Liver (tissue), 9 donors: ENCODE results near the gene CYP4F3. TPM values are rescaled to one million over a fixed set of nuclear protein-coding genes. Genes with fewer than 3 reads are reported as not detected.

ENCODE experiments used
- DNase-seq: peaks from one replicate; pipeline ENCODE4 v3.0.0-alpha.2; 2017; ENCODE audit warnings: low spot score
- H3K27ac ChIP-seq, 2 donors: one replicate each; pipeline ENCODE4 v1.7.0; 2013; ENCODE audit warnings: inconsistent platforms in 2 of 2, low read length in 2 of 2, control low read depth in 1 of 2, low read depth in 1 of 2, mild to moderate bottlenecking in 1 of 2
- H3K27me3 ChIP-seq, 4 donors: one replicate each; pipeline versions ENCODE4 v1.6.1 to v1.7.0; 2013; ENCODE audit warnings: low read length in 3 of 4, inconsistent platforms in 1 of 4, mild to moderate bottlenecking in 1 of 4, moderate library complexity in 1 of 4; ENCODE audit not compliant: control insufficient read depth in 4 of 4, insufficient read depth in 4 of 4
- H3K36me3 ChIP-seq, 4 donors: one replicate each; pipeline versions ENCODE4 v1.6.1 to v1.7.0; 2013; ENCODE audit warnings: low read length in 3 of 4, mild to moderate bottlenecking in 3 of 4, low read depth in 1 of 4, moderate library complexity in 1 of 4; ENCODE audit not compliant: control insufficient read depth in 4 of 4, insufficient read depth in 3 of 4
- H3K4me1 ChIP-seq, 4 donors: one replicate each; pipeline versions ENCODE4 v1.6.1 to v1.7.0; 2013; ENCODE audit warnings: low read length in 3 of 4, mild to moderate bottlenecking in 3 of 4, moderate library complexity in 1 of 4; ENCODE audit not compliant: control insufficient read depth in 4 of 4, insufficient read depth in 4 of 4
- H3K4me3 ChIP-seq, 3 donors: one replicate each; pipeline versions ENCODE4 v1.6.1 to v1.7.0; 2013; ENCODE audit warnings: low read length in 3 of 3, control low read depth in 1 of 3, low read depth in 1 of 3, mild to moderate bottlenecking in 1 of 3
- H3K9ac ChIP-seq, 2 donors: one replicate each; pipeline ENCODE4 v1.7.0; 2013; ENCODE audit warnings: low read length in 2 of 2, mild to moderate bottlenecking in 2 of 2, moderate library complexity in 2 of 2, control low read depth in 1 of 2, low read depth in 1 of 2
- H3K9me3 ChIP-seq, 4 donors: one replicate each; pipeline versions ENCODE4 v1.6.1 to v1.7.0; 2013; ENCODE audit warnings: low read length in 3 of 4; ENCODE audit not compliant: control insufficient read depth in 4 of 4
- EGR1 ChIP-seq, 2 donors: IDR thresholded peaks; 2 replicates each; pipeline ENCODE4 v1.6.1; 2016 to 2018; ENCODE audit warnings: antibody characterized with exemption in 2 of 2, low read depth in 2 of 2
- GABPA ChIP-seq, 2 donors: IDR thresholded peaks in 1 of 2; conservative IDR thresholded peaks in 1 of 2; 2 replicates each; pipeline ENCODE4 v1.6.1; 2016; ENCODE audit warnings: antibody characterized with exemption in 2 of 2, mild to moderate bottlenecking in 1 of 2, moderate library complexity in 1 of 2
- HNF4A ChIP-seq, 2 donors: conservative IDR thresholded peaks; 2 replicates each; pipeline ENCODE4 v1.6.1; 2016; ENCODE audit warnings: antibody characterized with exemption in 2 of 2, mild to moderate bottlenecking in 2 of 2
- JUND ChIP-seq, 2 donors: IDR thresholded peaks; 2 replicates each; pipeline ENCODE4 v1.6.1; 2016; ENCODE audit warnings: antibody characterized with exemption in 2 of 2
- NR2F2 ChIP-seq: IDR thresholded peaks from 2 replicates; pipeline ENCODE4 v1.6.1; 2016; ENCODE audit warnings: antibody characterized with exemption
- RXRA ChIP-seq, 2 donors: IDR thresholded peaks; 2 replicates each; pipeline ENCODE4 v1.6.1; 2017 to 2018; ENCODE audit warnings: antibody characterized with exemption in 2 of 2, mild to moderate bottlenecking in 1 of 2
- TAF1 ChIP-seq: conservative IDR thresholded peaks from 2 replicates; pipeline ENCODE4 v1.6.1; 2016; ENCODE audit warnings: antibody characterized with exemption, mild to moderate bottlenecking
- WGBS: extraction: QIAGEN DNeasy Blood & Tissue Kit; methylation state at CpG from one replicate; pipeline ENCODE4 v1.1.7; 2013; 5-methylcytosine and 5-hydroxymethylcytosine counted together
- polyA plus RNA-seq, 2 donors: library from polyadenylated mRNA; stranded (reverse) in 1 of 2; unstranded in 1 of 2; fragments of 200-250 nt in 1 of 2; fragments of >200 nt in 1 of 2; fragmentation: Nextera tagmentation in 1 of 2; extraction: Ambion mirVana in 1 of 2; gene quantifications; one replicate each; pipeline versions ENCODE4 v1.2.1 to v1.2.3, GENCODE V29; 2013 to 2015
- total RNA-seq, 2 donors: library from RNA; depleted of rRNA; stranded (reverse); fragments of >200 nt; gene quantifications; one replicate each; pipeline ENCODE4 v1.2.3, GENCODE V29; 2014
- TF ChIP-seq, protein P1 (sequence below): IDR thresholded peaks from 2 replicates; pipeline ENCODE4 v1.6.1; 2016; ENCODE audit warnings: antibody characterized with exemption
- TF ChIP-seq, protein P2 (sequence below): fragments of 150-350 bp; IDR thresholded peaks from 2 replicates; pipeline ENCODE4 v1.5.1; 2017; ENCODE audit warnings: improper control_type of control experiment, low read depth, low read length; ENCODE audit not compliant: missing input control
- TF ChIP-seq, protein P3 (sequence below): IDR thresholded peaks from 2 replicates; pipeline ENCODE4 v1.6.1; 2016; ENCODE audit warnings: antibody characterized with exemption, mild to moderate bottlenecking
- donor health status: healthy.
- donor health status: healthy.
- donor health status: healthy.
- donor health status: healthy.
- donor health status: healthy.

CYP4F3 gene
- total and polyA plus RNA-seq, 4 donors, result 58.4 to 168 (median 128) TPM

DNA sequence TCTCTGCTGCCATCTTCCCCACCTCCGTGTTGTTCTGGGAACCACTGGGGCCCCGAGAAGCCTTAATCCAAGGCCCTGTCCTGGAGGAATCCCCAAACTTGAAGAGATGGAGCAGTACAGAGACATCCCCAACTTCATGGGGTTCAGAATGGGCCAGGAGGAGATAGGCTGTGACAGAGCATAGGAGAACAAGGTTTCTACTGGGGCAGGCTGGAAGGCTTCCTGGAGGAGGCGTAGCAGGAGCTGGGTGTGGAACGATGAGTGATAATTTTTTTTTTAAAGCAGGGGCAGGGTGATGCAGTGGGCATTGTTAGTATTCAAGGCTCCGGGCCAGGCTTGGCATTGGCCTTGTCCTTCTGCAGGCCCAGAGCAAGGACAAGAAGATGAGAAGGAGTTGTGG lies 22.4 kb upstream of the CYP4F3 start:
- Histone ChIP-seq H3K27ac (no peak overlapping the region), H3K27me3 (no peaks in the 10 kb centered on the region), H3K9ac (no peak overlapping the region), H3K4me3 (no peak overlapping the region), H3K36me3 (no peaks in the 10 kb centered on the region), H3K4me1 (no peaks in the 10 kb centered on the region), H3K9me3 (no peaks in the 10 kb centered on the region)
- TF ChIP-seq RXRA (IDR thresholded peaks at IDR 0.05), result no peak
- TF ChIP-seq JUND (IDR thresholded peaks at IDR 0.05), result no peak
- TF ChIP-seq, protein P1, sequence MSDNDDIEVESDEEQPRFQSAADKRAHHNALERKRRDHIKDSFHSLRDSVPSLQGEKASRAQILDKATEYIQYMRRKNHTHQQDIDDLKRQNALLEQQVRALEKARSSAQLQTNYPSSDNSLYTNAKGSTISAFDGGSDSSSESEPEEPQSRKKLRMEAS, result no peak
- TF ChIP-seq EGR1 (IDR thresholded peaks at IDR 0.05; ENCODE audit: low read depth in 2 of 2), result no peak
- no peak for TF ChIP-seq TAF1
- DNase-seq, result no peak
- 79% methylated on average over 5 of the region's 5 CpGs for WGBS

DNA sequence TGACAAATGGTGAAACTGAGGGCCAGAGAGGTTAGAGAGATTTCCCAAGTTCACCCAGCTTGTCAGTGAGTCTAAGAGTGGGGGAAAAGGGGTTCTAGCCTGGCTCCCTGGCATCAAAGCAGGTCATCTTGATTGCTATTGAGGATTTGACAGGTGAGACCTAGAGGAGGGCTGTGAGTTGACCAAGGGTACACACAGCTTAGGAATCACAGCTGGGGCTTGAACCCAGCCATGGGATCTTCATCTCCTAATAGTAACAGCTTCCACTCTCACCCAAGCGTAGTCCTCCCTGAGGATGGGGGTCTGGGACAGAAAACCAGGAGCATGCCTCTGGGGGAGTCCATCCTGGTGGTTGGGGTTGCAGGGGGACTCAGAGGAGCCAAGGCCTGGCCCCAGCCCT lies 18.9 kb upstream of the CYP4F3 start:
- DNase-seq, result no peak
- WGBS, result 63% methylated on average over 1 of the region's 1 CpG

DNA sequence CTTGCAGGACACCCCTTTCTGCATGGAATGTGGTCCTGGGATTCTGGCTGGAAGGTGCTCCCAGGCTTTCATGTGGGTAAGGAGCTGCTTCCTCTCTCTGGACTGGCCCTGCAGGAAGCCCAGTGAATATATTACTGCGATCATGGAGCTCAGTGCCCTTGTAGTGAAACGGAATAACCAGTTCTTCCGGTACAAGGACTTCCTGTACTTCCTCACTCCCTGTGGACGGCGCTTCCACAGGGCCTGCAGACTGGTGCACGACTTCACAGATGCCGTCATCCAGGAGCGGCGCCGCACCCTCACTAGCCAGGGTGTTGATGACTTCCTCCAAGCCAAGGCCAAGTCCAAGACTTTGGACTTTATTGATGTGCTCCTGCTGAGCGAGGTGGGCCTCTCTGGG lies 17.7 kb upstream of the CYP4F3 start:
- H3K4me3 ChIP-seq, result no peak overlapping the region
- no peaks in the 10 kb centered on the region for H3K27me3 ChIP-seq
- no peak for DNase-seq
- H3K9me3 ChIP-seq, result no peaks in the 10 kb centered on the region
- H3K9ac ChIP-seq, result no peak overlapping the region
- no peaks in the 10 kb centered on the region for H3K4me1 ChIP-seq
- no peak overlapping the region for H3K27ac ChIP-seq
- WGBS, result 59% methylated on average over 11 of the region's 11 CpGs
- TF ChIP-seq GABPA (IDR thresholded peaks at IDR 0.05 in 1 of 2, conservative IDR thresholded peaks at IDR 0.05 in 1 of 2), result no peak
- no peak for TF ChIP-seq TAF1
- TF ChIP-seq, protein P1, result no peak
- TF ChIP-seq RXRA (IDR thresholded peaks at IDR 0.05), result no peak
- H3K36me3 ChIP-seq, result no peaks in the 10 kb centered on the region

More for the DNA sequence above, 18.9 kb upstream of the CYP4F3 start:
- Histone ChIP-seq H3K9ac (no peak overlapping the region), H3K27me3 (no peaks in the 10 kb centered on the region), H3K27ac (no peak overlapping the region), H3K4me1 (no peaks in the 10 kb centered on the region), H3K36me3 (no peaks in the 10 kb centered on the region), H3K4me3 (no peak overlapping the region), H3K9me3 (no peaks in the 10 kb centered on the region)
- TF ChIP-seq NR2F2 (no peak), HNF4A (conservative IDR thresholded peaks at IDR 0.05) (no peak), JUND (IDR thresholded peaks at IDR 0.05) (no peak), GABPA (IDR thresholded peaks at IDR 0.05 in 1 of 2, conservative IDR thresholded peaks at IDR 0.05 in 1 of 2) (no peak)

DNA sequence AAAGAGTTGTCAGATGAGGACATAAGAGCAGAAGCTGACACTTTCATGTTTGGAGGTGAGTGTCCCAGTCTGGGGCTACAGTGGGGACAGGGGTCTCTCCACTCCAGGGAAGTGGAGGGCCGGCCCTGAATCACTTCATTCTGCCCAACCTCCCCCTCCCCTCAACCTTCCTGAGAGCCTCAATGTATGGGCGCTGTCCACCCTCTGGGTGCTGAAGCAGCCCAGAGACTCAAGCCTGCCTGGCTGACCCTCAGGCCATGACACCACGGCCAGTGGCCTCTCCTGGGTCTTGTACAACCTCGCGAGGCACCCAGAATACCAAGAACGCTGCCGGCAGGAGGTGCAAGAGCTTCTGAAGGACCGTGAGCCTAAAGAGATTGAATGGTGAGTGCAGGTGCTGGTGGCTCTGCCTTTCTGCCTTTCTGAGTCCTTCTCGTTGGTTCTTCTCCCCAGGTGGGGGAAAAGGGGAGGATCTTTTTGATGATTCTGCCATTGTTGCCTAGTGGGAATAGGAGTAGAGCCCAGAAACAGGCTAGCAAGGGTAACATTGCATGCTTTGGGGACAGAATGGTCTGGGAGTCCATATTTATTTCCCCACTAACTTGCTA lies 16.9 kb upstream of the CYP4F3 start:
- H3K36me3 ChIP-seq, result no peaks in the 10 kb centered on the region
- H3K27ac ChIP-seq, result no peak overlapping the region
- no peak for DNase-seq
- TF ChIP-seq HNF4A (conservative IDR thresholded peaks at IDR 0.05), result no peak
- TF ChIP-seq, protein P2, sequence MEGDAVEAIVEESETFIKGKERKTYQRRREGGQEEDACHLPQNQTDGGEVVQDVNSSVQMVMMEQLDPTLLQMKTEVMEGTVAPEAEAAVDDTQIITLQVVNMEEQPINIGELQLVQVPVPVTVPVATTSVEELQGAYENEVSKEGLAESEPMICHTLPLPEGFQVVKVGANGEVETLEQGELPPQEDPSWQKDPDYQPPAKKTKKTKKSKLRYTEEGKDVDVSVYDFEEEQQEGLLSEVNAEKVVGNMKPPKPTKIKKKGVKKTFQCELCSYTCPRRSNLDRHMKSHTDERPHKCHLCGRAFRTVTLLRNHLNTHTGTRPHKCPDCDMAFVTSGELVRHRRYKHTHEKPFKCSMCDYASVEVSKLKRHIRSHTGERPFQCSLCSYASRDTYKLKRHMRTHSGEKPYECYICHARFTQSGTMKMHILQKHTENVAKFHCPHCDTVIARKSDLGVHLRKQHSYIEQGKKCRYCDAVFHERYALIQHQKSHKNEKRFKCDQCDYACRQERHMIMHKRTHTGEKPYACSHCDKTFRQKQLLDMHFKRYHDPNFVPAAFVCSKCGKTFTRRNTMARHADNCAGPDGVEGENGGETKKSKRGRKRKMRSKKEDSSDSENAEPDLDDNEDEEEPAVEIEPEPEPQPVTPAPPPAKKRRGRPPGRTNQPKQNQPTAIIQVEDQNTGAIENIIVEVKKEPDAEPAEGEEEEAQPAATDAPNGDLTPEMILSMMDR, result no peak
- TF ChIP-seq, protein P3, sequence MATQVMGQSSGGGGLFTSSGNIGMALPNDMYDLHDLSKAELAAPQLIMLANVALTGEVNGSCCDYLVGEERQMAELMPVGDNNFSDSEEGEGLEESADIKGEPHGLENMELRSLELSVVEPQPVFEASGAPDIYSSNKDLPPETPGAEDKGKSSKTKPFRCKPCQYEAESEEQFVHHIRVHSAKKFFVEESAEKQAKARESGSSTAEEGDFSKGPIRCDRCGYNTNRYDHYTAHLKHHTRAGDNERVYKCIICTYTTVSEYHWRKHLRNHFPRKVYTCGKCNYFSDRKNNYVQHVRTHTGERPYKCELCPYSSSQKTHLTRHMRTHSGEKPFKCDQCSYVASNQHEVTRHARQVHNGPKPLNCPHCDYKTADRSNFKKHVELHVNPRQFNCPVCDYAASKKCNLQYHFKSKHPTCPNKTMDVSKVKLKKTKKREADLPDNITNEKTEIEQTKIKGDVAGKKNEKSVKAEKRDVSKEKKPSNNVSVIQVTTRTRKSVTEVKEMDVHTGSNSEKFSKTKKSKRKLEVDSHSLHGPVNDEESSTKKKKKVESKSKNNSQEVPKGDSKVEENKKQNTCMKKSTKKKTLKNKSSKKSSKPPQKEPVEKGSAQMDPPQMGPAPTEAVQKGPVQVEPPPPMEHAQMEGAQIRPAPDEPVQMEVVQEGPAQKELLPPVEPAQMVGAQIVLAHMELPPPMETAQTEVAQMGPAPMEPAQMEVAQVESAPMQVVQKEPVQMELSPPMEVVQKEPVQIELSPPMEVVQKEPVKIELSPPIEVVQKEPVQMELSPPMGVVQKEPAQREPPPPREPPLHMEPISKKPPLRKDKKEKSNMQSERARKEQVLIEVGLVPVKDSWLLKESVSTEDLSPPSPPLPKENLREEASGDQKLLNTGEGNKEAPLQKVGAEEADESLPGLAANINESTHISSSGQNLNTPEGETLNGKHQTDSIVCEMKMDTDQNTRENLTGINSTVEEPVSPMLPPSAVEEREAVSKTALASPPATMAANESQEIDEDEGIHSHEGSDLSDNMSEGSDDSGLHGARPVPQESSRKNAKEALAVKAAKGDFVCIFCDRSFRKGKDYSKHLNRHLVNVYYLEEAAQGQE, result peak; percentile 98
- no peaks in the 10 kb centered on the region for H3K9me3 ChIP-seq
- no peaks in the 10 kb centered on the region for H3K27me3 ChIP-seq
- H3K4me1 ChIP-seq, result no peaks in the 10 kb centered on the region
- H3K9ac ChIP-seq, result no peak overlapping the region
- H3K4me3 ChIP-seq, result no peak overlapping the region
- WGBS, result 11% methylated on average over 9 of the region's 9 CpGs
